Mucosa of rectum (tissue), 2 donors: ENCODE results near the gene SLC5A1.
"Not testable (repeated sequence)": the region's sequence is repeated elsewhere in the genome, so short reads cannot be mapped to it uniquely, and the experiment has no call there.

Experiments
- H3K27ac ChIP-seq, 2 donors: one replicate each; pipeline ENCODE4 v1.7.0; 2013; ENCODE audit warnings: inconsistent platforms in 2 of 2, low read depth in 2 of 2, low read length in 2 of 2
- H3K27me3 ChIP-seq, 2 donors: one replicate each; pipeline ENCODE4 v1.7.0; 2013; ENCODE audit warnings: low read length in 2 of 2; ENCODE audit not compliant: control insufficient read depth in 2 of 2, insufficient read depth in 2 of 2
- H3K36me3 ChIP-seq, 2 donors: one replicate each; pipeline ENCODE4 v1.7.0; 2013; ENCODE audit warnings: low read length in 2 of 2; ENCODE audit not compliant: control insufficient read depth in 2 of 2, insufficient read depth in 2 of 2
- H3K4me1 ChIP-seq, 2 donors: one replicate each; pipeline ENCODE4 v1.7.0; 2013; ENCODE audit warnings: low read length in 2 of 2, mild to moderate bottlenecking in 1 of 2; ENCODE audit not compliant: control insufficient read depth in 2 of 2, insufficient read depth in 2 of 2
- H3K4me3 ChIP-seq, 2 donors: one replicate each; pipeline ENCODE4 v1.7.0; 2013; ENCODE audit warnings: low read length in 2 of 2
- H3K9ac ChIP-seq, 2 donors: one replicate each; pipeline ENCODE4 v1.7.0; 2013; ENCODE audit warnings: low read length in 2 of 2, low read depth in 1 of 2, mild to moderate bottlenecking in 1 of 2
- H3K9me3 ChIP-seq, 2 donors: one replicate each; pipeline ENCODE4 v1.7.0; 2013; ENCODE audit warnings: low read length in 2 of 2; ENCODE audit not compliant: control insufficient read depth in 2 of 2
- donor health status: healthy.
- donor health status: Normal muscosa, but diverticular disease.

SLC5A1 gene

DNA sequence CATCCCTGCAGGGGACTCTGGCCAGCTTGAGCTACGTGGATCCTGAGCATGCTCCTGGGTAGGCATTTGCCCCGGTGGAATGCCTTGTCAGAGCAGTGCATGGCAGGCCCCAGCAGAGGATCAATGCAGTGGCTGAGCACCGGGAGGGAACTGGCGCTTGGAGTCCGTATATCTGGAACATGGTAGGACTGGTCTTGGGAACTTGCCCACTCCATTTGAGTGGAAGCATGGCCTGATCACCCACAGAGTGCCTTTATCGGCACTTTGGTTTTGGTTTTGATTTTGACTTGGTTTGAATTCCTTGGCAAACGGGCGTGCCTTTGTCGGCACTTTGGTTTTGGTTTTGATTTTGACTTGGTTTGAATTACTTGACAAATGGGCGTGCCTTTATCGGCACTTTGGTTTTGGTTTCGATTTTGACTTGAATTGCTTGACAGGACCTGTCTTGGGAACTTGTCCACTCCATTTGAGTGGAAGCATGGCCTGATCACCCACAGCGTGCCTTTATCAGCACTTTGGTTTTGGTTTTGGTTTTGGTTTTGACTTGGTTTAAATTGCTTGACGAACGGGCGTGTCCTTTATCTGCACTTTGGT, 94.8 kb downstream of the SLC5A1 start:
- H3K36me3 ChIP-seq, H3K9me3 ChIP-seq, H3K4me1 ChIP-seq, H3K27me3 ChIP-seq: not testable (repeated sequence)
- Histone ChIP-seq H3K4me3 (peak overlapping the region; percentile 56 to 84), H3K27ac (peak overlapping the region in 1 of 2 donors; percentile 65), H3K9ac (peak overlapping the region; percentile 17 to 28)

DNA sequence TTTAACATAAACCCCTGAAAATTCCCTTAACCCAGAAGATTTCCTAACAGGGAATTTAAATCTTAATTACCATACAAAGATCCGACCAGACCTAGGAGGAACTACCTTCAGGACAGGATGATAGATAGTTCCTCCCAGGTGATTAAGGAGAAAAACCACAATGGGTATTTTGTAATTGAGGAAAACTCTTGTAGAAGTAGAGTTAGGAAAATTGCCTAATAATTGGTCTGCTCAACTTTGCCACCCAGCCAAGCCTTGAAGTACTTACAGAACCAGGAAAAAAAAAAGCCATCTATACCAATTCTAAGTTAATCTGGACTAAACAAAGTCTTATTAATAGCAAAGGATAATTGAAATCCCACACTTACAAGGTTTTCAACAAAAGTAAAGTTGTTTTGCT, 95.5 kb downstream of the SLC5A1 start:
- H3K36me3 ChIP-seq, H3K27me3 ChIP-seq, H3K27ac ChIP-seq, H3K9ac ChIP-seq, H3K9me3 ChIP-seq, H3K4me1 ChIP-seq: not testable (repeated sequence)
- peak overlapping the region in 1 of 2 donors; percentile 84 for H3K4me3 ChIP-seq

DNA sequence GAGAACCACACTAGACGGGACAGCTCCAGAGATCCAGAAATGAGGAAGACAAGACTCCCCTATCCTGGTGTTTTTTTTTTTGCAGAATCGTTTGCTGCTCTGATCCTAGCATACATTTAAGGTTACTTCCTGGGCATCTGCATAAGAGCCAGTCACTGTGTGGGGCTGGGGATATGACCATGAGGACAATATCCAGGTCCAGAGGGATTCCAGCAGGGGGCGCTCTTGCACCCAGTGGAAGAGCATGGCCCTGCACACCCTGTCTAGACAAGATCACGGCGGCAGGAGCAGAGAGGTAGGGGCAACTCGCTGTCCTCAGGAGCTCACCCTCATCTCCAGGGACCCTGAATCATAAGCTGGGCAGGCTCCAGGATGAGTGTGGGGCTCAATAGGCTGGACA, 97.6 kb downstream of the SLC5A1 start:
- not testable (repeated sequence) for H3K4me3 ChIP-seq, H3K27me3 ChIP-seq, H3K4me1 ChIP-seq, H3K27ac ChIP-seq, H3K9me3 ChIP-seq, H3K9ac ChIP-seq, H3K36me3 ChIP-seq

DNA sequence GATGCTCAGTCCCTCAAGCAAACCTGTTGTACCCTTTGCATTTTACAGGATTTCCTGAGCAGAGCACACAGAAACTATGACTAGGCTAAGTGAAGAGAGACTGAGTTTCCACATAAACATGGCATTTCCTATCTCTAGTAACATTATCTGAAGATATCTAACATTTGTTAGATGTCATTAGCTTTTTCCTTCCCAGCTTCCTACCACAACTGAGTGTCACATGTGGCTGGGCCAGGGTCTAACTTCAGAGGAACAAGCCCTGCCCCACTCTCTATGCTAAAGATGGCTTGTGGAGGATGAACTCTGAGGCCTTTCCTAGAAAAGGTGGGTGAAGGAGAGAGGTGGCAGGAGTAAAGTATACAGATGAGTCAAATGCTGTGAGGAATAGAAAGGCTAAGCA, 99.5 kb downstream of the SLC5A1 start:
- Histone ChIP-seq H3K36me3 (no peaks in the 10 kb centered on the region), H3K27ac (no peak overlapping the region), H3K9me3 (no peaks in the 10 kb centered on the region), H3K4me1 (no peaks in the 10 kb centered on the region), H3K27me3 (no peaks in the 10 kb centered on the region), H3K9ac (no peak overlapping the region), H3K4me3 (no peak overlapping the region)

DNA sequence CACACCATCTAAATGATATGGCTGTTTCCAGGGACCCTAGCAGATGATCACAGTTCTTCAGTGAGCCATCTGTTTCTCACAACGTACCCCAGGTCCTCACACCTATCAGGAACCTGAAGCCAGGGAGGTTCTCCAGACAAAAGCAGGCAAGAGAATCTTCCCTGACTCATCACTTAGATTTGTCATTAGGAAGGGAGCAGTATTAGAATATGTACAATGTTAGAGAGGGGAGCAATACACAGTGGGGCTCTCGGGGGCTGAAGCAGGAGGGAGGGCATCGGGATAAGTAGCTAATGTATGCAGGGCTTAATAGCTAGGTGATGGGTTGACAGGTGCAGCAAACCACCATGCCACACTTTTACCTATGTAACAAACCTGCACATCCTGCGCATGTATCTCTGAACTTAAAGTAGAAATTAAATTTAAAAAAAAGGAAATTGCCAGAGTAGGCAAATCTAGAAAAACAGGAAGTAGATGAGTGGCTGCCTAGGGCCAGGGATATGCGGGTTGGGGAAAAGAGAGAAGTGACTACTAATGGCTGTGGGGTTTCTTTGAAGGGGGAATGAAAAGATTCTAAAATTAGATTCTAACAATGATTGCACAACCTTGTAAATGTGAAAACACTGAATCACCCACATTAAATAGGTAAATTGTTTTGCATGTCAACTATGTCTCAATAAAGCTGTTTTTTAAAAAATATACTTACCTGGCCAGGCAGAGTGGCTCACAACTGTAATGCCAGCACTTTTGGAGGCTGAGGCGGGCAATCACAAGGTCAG, 101.6 kb downstream of the SLC5A1 start:
- no peaks in the 10 kb centered on the region for H3K36me3 ChIP-seq
- no peak overlapping the region for H3K9ac ChIP-seq
- H3K27me3 ChIP-seq, result no peaks in the 10 kb centered on the region
- H3K9me3 ChIP-seq, result no peaks in the 10 kb centered on the region
- no peak overlapping the region for H3K4me3 ChIP-seq
- H3K27ac ChIP-seq, result no peak overlapping the region
- H3K4me1 ChIP-seq, result no peaks in the 10 kb centered on the region

DNA sequence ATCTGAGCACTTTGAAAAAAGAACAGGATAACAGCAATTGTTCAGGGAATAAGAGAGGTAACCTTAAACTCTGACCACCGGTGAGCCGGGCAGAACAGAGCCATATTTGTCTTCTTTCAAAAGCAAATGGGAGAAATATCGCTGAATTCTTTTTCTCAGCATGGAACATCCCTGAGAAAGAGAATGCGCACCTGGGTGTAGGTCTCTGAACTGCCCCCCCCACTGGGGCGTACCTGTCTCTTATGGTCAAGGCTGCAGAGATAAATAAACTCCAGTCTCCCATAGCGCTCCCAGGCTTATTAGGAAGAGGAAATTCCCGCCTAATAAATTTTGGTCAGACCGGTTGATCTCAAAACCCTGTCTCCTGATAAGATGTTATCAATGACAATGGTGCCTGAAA, 104.1 kb downstream of the SLC5A1 start:
- not testable (repeated sequence) for H3K9ac ChIP-seq, H3K27ac ChIP-seq, H3K36me3 ChIP-seq

DNA sequence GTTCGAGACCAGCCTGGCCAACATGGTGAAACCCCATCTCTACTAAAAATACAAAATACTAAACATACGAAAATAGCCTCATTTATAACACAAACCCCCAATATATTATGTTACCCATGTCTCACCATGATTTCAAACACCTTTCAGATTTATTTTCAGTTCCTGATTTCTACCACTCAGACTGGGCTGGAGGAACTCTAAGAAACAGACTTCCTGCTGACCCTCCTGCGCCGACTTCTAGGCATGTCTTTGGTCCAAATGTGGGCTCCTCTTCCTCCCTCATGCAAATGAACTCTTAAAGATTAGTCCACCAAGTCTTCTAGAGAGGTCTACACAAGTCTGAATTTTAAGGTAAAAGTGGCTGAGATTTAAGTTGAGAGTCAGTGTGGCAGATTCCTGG, 105.3 kb downstream of the SLC5A1 start:
- H3K9ac ChIP-seq, H3K4me3 ChIP-seq, H3K9me3 ChIP-seq, H3K27ac ChIP-seq, H3K4me1 ChIP-seq, H3K27me3 ChIP-seq, H3K36me3 ChIP-seq: not testable (repeated sequence)

More for the DNA sequence above, 104.1 kb downstream of the SLC5A1 start:
- H3K4me1 ChIP-seq, H3K9me3 ChIP-seq, H3K4me3 ChIP-seq, H3K27me3 ChIP-seq: not testable (repeated sequence)

DNA sequence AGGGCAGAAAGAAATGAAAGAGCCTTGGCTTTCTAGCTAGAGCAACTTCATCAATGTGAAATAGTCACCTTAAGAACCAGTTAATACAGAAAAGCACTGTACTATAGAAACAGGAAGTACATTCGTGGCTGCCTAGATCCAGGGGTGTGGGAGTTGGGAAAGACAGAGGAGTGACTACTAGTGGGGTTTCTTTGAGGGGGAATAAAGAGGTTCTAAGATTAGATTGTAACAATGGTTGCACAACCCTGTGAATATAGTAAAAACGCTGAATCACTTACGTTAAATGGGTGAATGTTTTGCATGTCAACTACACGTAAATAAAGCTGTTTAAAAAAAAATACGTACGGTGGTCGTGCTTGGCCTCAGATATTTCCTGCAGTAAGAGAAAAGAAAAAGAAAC, 107.6 kb downstream of the SLC5A1 start:
- H3K4me3 ChIP-seq, H3K9ac ChIP-seq, H3K9me3 ChIP-seq, H3K27me3 ChIP-seq, H3K27ac ChIP-seq, H3K36me3 ChIP-seq, H3K4me1 ChIP-seq: not testable (repeated sequence)

DNA sequence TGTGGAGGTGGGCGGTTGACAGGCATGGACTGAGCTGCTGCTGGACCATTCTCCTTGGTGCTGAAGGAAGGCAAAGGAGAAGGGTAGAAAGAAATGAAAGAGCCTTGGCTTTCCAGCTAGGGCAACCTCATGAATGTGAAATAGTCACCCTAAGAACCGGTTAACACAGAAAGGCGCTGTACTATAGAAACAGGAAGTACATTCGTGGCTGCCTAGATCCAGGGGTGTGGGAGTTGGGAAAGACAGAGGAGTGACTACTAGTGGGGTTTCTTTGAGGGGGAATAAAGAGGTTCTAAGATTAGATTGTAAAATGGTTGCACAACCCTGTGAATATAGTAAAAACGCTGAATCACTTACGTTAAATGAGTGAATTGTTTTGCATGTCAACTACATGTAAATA, 108.6 kb downstream of the SLC5A1 start:
- H3K4me1 ChIP-seq, H3K27me3 ChIP-seq, H3K4me3 ChIP-seq, H3K9me3 ChIP-seq, H3K27ac ChIP-seq, H3K36me3 ChIP-seq, H3K9ac ChIP-seq: not testable (repeated sequence)

DNA sequence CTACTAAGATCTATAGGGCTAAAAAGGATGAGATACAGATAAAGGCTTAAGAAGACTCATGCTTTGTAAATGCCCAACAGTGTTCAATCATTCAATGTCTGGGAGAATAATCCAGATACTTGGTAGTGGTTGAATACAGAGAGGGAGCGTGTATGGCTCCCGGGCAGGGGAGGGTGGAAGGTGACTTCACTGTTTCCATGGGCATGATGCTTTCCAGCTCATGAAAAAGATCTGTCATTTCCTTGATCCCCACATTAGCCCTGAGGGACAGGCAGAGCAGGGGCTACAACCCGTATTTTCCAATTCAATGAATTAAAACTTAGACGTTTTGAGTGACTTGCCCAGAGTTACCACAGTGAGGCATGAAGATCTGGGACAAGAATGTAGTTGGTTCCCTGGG, 111.7 kb downstream of the SLC5A1 start:
- H3K27ac ChIP-seq, H3K4me1 ChIP-seq: not testable (repeated sequence)

More for the DNA sequence above, 111.7 kb downstream of the SLC5A1 start:
- H3K36me3 ChIP-seq, H3K4me3 ChIP-seq, H3K27me3 ChIP-seq, H3K9me3 ChIP-seq, H3K9ac ChIP-seq: not testable (repeated sequence)
